AG04450 (cell line): Measurements from ENCODE around the gene HSP90AA1. TPM values are rescaled to one million over a fixed set of nuclear protein-coding genes. Genes with fewer than 3 reads are reported as not detected.

Source experiments
- CTCF ChIA-PET: fragments of 300-600, 350-600 bp; formaldehyde crosslinking; extraction: SDS; loops from one replicate; lab custom pipeline; 2022; ENCODE audit warnings: antibody characterized with exemption, inconsistent platforms; lab: Charles Lee
- POLR2A ChIA-PET: fragments of 350-600 bp; formaldehyde crosslinking; extraction: SDS; loops from one replicate; lab custom pipeline; 2021; ENCODE audit warnings: antibody characterized with exemption, inconsistent platforms; lab: Yijun Ruan, JAX
- DNase-seq: peaks from one replicate; pipeline ENCODE4 v3.0.0-alpha.2; 2011; ENCODE audit warnings: low read depth, low spot score
- H3K27ac ChIP-seq: one replicate; pipeline ENCODE4 v1.5.1; 2012; ENCODE audit warnings: low read depth, low read length, control low read depth
- H3K27me3 ChIP-seq: one replicate; pipeline ENCODE4 v1.6.0; 2012; ENCODE audit warnings: low read length; ENCODE audit not compliant: control insufficient read depth, insufficient read depth
- H3K4me3 ChIP-seq: 2 replicates; pipeline ENCODE4 v1.5.1; 2011; ENCODE audit warnings: mild to moderate bottlenecking, low read depth, low read length, control low read depth
- H3K9me3 ChIP-seq: 2 replicates; pipeline ENCODE4 v1.5.1; 2012; ENCODE audit warnings: low read length; ENCODE audit not compliant: control insufficient read depth, insufficient read depth
- polyA plus RNA-seq: library from polyadenylated mRNA; depleted of rRNA; stranded (reverse); fragments of >200 nt; gene quantifications from 2 replicates; pipeline ENCODE4 v1.2.3, GENCODE V29; 2011; rRNA removed
- small RNA-seq: library from RNA; depleted of rRNA; stranded (forward); fragments of <200 nt; gene quantifications from one replicate; pipeline ENCODE3, GENCODE V24; 2012; ENCODE audit warnings: low read depth; ENCODE audit not compliant: insufficient read length
- TF ChIP-seq, protein P1 (sequence below): IDR thresholded peaks from 2 replicates; pipeline ENCODE4 v1.5.1; 2011; ENCODE audit warnings: low read depth, low read length, control low read depth, inconsistent platforms

HSP90AA1 gene
- polyA plus RNA-seq, 1 experiment: 822 TPM

- Histone ChIP-seq H3K27me3 (no peaks in the 10 kb centered on the region), H3K4me3 (no peak overlapping the region), H3K27ac (no peak overlapping the region), H3K9me3 (no peaks in the 10 kb centered on the region)
- POLR2A ChIA-PET: no interaction called here
- CTCF ChIA-PET: interaction anchor here (0.6 to 1.4 kb wide), 2 partner anchors 72 to 74 kb away, joined by 3 to 6 read pairs; no protein-coding TSS in a partner anchor
- no peak for DNase-seq
- TF ChIP-seq, protein P1, sequence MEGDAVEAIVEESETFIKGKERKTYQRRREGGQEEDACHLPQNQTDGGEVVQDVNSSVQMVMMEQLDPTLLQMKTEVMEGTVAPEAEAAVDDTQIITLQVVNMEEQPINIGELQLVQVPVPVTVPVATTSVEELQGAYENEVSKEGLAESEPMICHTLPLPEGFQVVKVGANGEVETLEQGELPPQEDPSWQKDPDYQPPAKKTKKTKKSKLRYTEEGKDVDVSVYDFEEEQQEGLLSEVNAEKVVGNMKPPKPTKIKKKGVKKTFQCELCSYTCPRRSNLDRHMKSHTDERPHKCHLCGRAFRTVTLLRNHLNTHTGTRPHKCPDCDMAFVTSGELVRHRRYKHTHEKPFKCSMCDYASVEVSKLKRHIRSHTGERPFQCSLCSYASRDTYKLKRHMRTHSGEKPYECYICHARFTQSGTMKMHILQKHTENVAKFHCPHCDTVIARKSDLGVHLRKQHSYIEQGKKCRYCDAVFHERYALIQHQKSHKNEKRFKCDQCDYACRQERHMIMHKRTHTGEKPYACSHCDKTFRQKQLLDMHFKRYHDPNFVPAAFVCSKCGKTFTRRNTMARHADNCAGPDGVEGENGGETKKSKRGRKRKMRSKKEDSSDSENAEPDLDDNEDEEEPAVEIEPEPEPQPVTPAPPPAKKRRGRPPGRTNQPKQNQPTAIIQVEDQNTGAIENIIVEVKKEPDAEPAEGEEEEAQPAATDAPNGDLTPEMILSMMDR: no peak
These were observed 53.6 kb downstream of the HSP90AA1 start for GRCh38 chr14:102033241-102033640.

Small RNAs within 50 kb of the gene (small RNA-seq; reads per million reads assigned to genes)
- gene RN7SL472P: not detected

Other genes starting within 250 kb of the HSP90AA1 start
- 189 and 300 TPM in 2 replicates for gene DYNC1H1, start 122.5 kb downstream of the HSP90AA1 start, polyA plus RNA-seq
- 14.2 and 16.6 TPM in 2 replicates for gene WDR20, start 52.9 kb upstream of the HSP90AA1 start, polyA plus RNA-seq
- gene MOK, start 218.1 kb upstream of the HSP90AA1 start, polyA plus RNA-seq: 12.6 and 14.8 TPM in 2 replicates
- 7.0 and 7.1 TPM in 2 replicates for gene ZNF839, start 232.7 kb upstream of the HSP90AA1 start, polyA plus RNA-seq